Peyer's patch (tissue), 4 donors: ENCODE measurements around the gene PRRT2.

ENCODE experiments used
- CTCF ChIP-seq, 6 experiments: fragments of 450-650 bp in 4 of 6; fragments of 200-600 bp in 2 of 6; sonication (generic) in 1 of 6; IDR thresholded peaks; one replicate each; pipeline ENCODE4 v1.5.1; 2017 to 2019; ENCODE audit warnings: antibody characterized with exemption in 6 of 6, mild to moderate bottlenecking in 3 of 6, moderate library complexity in 1 of 6
- POLR2A ChIP-seq, 2 donors: fragments of 450-650 bp; IDR thresholded peaks; one replicate each; pipeline ENCODE4 v1.5.1; 2017; ENCODE audit warnings: antibody characterized with exemption in 2 of 2, mild to moderate bottlenecking in 2 of 2, moderate library complexity in 2 of 2

GRCh38 chr16:29812754-29813643, 1.0 kb downstream of the PRRT2 start:
- TF ChIP-seq POLR2A (IDR thresholded peaks at IDR 0.05) (no peak), CTCF (IDR thresholded peaks at IDR 0.05) (no peak)
